COLO668 (cell line): ENCODE data around the gene RASGRF1.

Source experiments
- DNase-seq: peaks from one replicate; lab custom pipeline; 2025; ENCODE audit not compliant: unreplicated experiment; lab: John Stamatoyannopoulos, UW

The RASGRF1 gene

GRCh38 chr15:78960308-78960707 is 130.3 kb downstream of the RASGRF1 start:
- no peak for DNase-seq

- no peak for DNase-seq
Observed at GRCh38 chr15:78959360-78959759, 131.2 kb downstream of the RASGRF1 start.

- DNase-seq = no peak
Observed at GRCh38 chr15:78957416-78958093, 133.0 kb downstream of the RASGRF1 start.

GRCh38 chr15:78956937-78957336 is 133.6 kb downstream of the RASGRF1 start:
- DNase-seq = no peak

- no peak for DNase-seq
Observed at GRCh38 chr15:78955355-78955754, 135.2 kb downstream of the RASGRF1 start.

- DNase-seq = no peak
Observed at GRCh38 chr15:78951841-78952238, 138.7 kb downstream of the RASGRF1 start.

- DNase-seq = no peak
Observed at GRCh38 chr15:78950902-78951840, 139.4 kb downstream of the RASGRF1 start.

GRCh38 chr15:78950343-78950742 is 140.2 kb downstream of the RASGRF1 start:
- no peak for DNase-seq

GRCh38 chr15:78949461-78949860 is 141.1 kb downstream of the RASGRF1 start:
- DNase-seq = no peak

- DNase-seq = no peak
Observed at GRCh38 chr15:78947506-78947905, 143.1 kb downstream of the RASGRF1 start.

- no peak for DNase-seq
Observed at GRCh38 chr15:78946493-78946892, 144.1 kb downstream of the RASGRF1 start.

GRCh38 chr15:78944669-78945407 is 145.7 kb downstream of the RASGRF1 start, which contains the start of gene CTSH:
CTSH (minus strand) TSS chr15:78945046; CDS start chr15:78944981, 65 bp downstream.
- DNase-seq = peak; percentile 84

GRCh38 chr15:78944202-78944625 is 146.4 kb downstream of the RASGRF1 start:
- no peak for DNase-seq

- DNase-seq = no peak
Observed at GRCh38 chr15:78943692-78944091, 146.9 kb downstream of the RASGRF1 start.

GRCh38 chr15:78942741-78943140 is 147.8 kb downstream of the RASGRF1 start:
- DNase-seq = no peak

GRCh38 chr15:78938658-78939488 is 151.7 kb downstream of the RASGRF1 start:
- no peak for DNase-seq

- no peak for DNase-seq
Observed at GRCh38 chr15:78937132-78937739, 153.3 kb downstream of the RASGRF1 start.

GRCh38 chr15:78934655-78935023 is 155.9 kb downstream of the RASGRF1 start:
- DNase-seq = no peak

GRCh38 chr15:78933823-78934654 is 156.5 kb downstream of the RASGRF1 start:
- no peak for DNase-seq
